GM12801 (cell line): ENCODE measurements around the gene CNFN.

Experiments
- CTCF ChIP-seq: IDR thresholded peaks from one replicate; pipeline ENCODE4 v1.5.1; 2011; ENCODE audit warnings: control low read depth; ENCODE audit not compliant: insufficient read length; ENCODE audit errors: extremely low read depth

Gene CNFN

GRCh38 chr19:42409477-42409876 lies 19.4 kb upstream of the CNFN start:
- no peak for TF ChIP-seq CTCF

- TF ChIP-seq CTCF, result no peak
Measured at GRCh38 chr19:42407816-42408175, 17.7 kb upstream of the CNFN start.

GRCh38 chr19:42407085-42407815 lies 17.2 kb upstream of the CNFN start:
- no peak for TF ChIP-seq CTCF

- no peak for TF ChIP-seq CTCF
Measured at GRCh38 chr19:42406111-42406510, 16.0 kb upstream of the CNFN start.

GRCh38 chr19:42403586-42403985 lies 13.5 kb upstream of the CNFN start:
- no peak for TF ChIP-seq CTCF

GRCh38 chr19:42402376-42403116 lies 12.4 kb upstream of the CNFN start:
- TF ChIP-seq CTCF, result no peak

- no peak for TF ChIP-seq CTCF
Measured at GRCh38 chr19:42401365-42402303, 11.5 kb upstream of the CNFN start.
